CD4-positive, alpha-beta memory T cell (primary cell): ENCODE results near the gene CDK1. TPM values are rescaled to one million over a fixed set of nuclear protein-coding genes. Genes with fewer than 3 reads are reported as not detected.

Experiments used
- CTCF ChIA-PET: fragments of 350-600 bp; sonication (Branson Sonifier 250); formaldehyde crosslinking; loops from one replicate; lab custom pipeline; 2021; ENCODE audit warnings: inconsistent platforms; ENCODE audit not compliant: partially characterized antibody; lab: Charles Lee
- POLR2A ChIA-PET: fragments of 350-600 bp; sonication (Branson Sonifier 250); formaldehyde crosslinking; loops from one replicate; lab custom pipeline; 2021; ENCODE audit not compliant: partially characterized antibody; lab: Charles Lee
- DNase-seq, 5 donors: peaks; one replicate each; pipeline versions ENCODE4 v3.0.0 to v3.0.0-alpha.2; 2020 to 2022; ENCODE audit warnings: mixed read lengths in 1 of 5
- H3K27ac ChIP-seq: one replicate; pipeline ENCODE4 v1.7.0; 2013; ENCODE audit warnings: low read depth, low read length
- H3K27me3 ChIP-seq: 2 replicates; pipeline ENCODE4 v1.7.0; 2013; ENCODE audit warnings: mild to moderate bottlenecking, low read length, moderate library complexity; ENCODE audit not compliant: insufficient read depth
- H3K36me3 ChIP-seq: 2 replicates; pipeline ENCODE4 v1.7.0; 2013; ENCODE audit warnings: mild to moderate bottlenecking, low read length, moderate library complexity; ENCODE audit not compliant: insufficient read depth
- H3K4me1 ChIP-seq: 2 replicates; pipeline ENCODE4 v1.7.0; 2013; ENCODE audit warnings: mild to moderate bottlenecking, low read length, moderate library complexity; ENCODE audit not compliant: insufficient read depth
- H3K4me3 ChIP-seq, 2 donors: one replicate each; pipeline ENCODE4 v1.7.0; 2013; ENCODE audit warnings: low read length in 2 of 2, mild to moderate bottlenecking in 1 of 2
- H3K9me3 ChIP-seq, 2 donors: one replicate each; pipeline ENCODE4 v1.7.0; 2013; ENCODE audit warnings: low read length in 2 of 2, control low read depth in 1 of 2; ENCODE audit not compliant: control insufficient read depth in 1 of 2
- H3K27ac Mint-ChIP-seq, 7 donors: one replicate each; pipeline ENCODE4 v1.8.0; 2020 to 2021; ENCODE audit warnings: mixed read lengths in 7 of 7, mild to moderate bottlenecking in 6 of 7, inconsistent platforms in 3 of 7, moderate library complexity in 3 of 7
- H3K27me3 Mint-ChIP-seq, 2 donors: one replicate each; pipeline ENCODE4 v1.8.0; 2020 to 2021; ENCODE audit warnings: mixed read lengths in 2 of 2
- H3K36me3 Mint-ChIP-seq, 2 donors: one replicate each; pipeline ENCODE4 v1.8.0; 2020 to 2021; ENCODE audit warnings: mixed read lengths in 2 of 2, inconsistent platforms in 1 of 2, mild to moderate bottlenecking in 1 of 2
- H3K4me1 Mint-ChIP-seq, 4 donors: one replicate each; pipeline ENCODE4 v1.8.0; 2020 to 2021; ENCODE audit warnings: mixed read lengths in 4 of 4, mild to moderate bottlenecking in 1 of 4
- H3K4me3 Mint-ChIP-seq, 8 donors: one replicate each; pipeline ENCODE4 v1.8.0; 2020 to 2021; ENCODE audit warnings: mixed read lengths in 8 of 8, mild to moderate bottlenecking in 7 of 8, moderate library complexity in 6 of 8, inconsistent platforms in 3 of 8
- H3K9me3 Mint-ChIP-seq, 8 donors: one replicate each; pipeline ENCODE4 v1.8.0; 2020 to 2021; ENCODE audit warnings: mixed read lengths in 8 of 8, mild to moderate bottlenecking in 5 of 8, inconsistent platforms in 3 of 8, moderate library complexity in 1 of 8
- intact Hi-C: fragments of 100-400 bp; cut with micrococcal nuclease; formaldehyde crosslinking; loops from one replicate; pipeline ENCODE4 v1.15.1; 2023
- polyA plus RNA-seq, 2 donors: library from polyadenylated mRNA; unstranded; fragments of 300-500 nt; fragmentation: Illumina TruSeq; gene quantifications; one replicate each; pipeline ENCODE4 v1.2.3, GENCODE V29; 2021
- total RNA-seq, 2 experiments: library from RNA; stranded (reverse); gene quantifications; one replicate each; pipeline ENCODE4 v1.2.3, GENCODE V29; 2021

Gene CDK1
- total and polyA plus RNA-seq, 4 experiments from 2014 or later, result 0.34 to 1.6 (median 1.1) TPM

- intact Hi-C loops, result no loop called here
- Mint-ChIP-seq H3K4me3 (no peak overlapping the region), H3K27me3 (no peaks in the 10 kb centered on the region), H3K27ac (no peak overlapping the region), H3K36me3 (no peaks in the 10 kb centered on the region), H3K4me1 (no peaks in the 10 kb centered on the region), H3K9me3 (no peaks in the 10 kb centered on the region)
- ChIA-PET POLR2A (no interaction called here), CTCF (interaction anchor here (1.0 kb wide), 1 partner anchor 12 kb away, joined by 3 read pairs; no protein-coding TSS in a partner anchor)
- DNase-seq, result no peak
- Histone ChIP-seq H3K36me3 (no peaks in the 10 kb centered on the region), H3K27ac (no peak overlapping the region), H3K9me3 (no peaks in the 10 kb centered on the region), H3K4me1 (no peaks in the 10 kb centered on the region), H3K4me3 (no peak overlapping the region), H3K27me3 (no peaks in the 10 kb centered on the region)
These were observed 29.2 kb downstream of the CDK1 start for GRCh38 chr10:60807499-60807898.

GRCh38 chr10:60808036-60808435, 29.8 kb downstream of the CDK1 start:
- Mint-ChIP-seq H3K4me3 (no peak overlapping the region), H3K27ac (no peak overlapping the region), H3K9me3 (no peaks in the 10 kb centered on the region), H3K36me3 (no peaks in the 10 kb centered on the region), H3K27me3 (no peaks in the 10 kb centered on the region), H3K4me1 (no peaks in the 10 kb centered on the region)
- Histone ChIP-seq H3K36me3 (no peaks in the 10 kb centered on the region), H3K4me1 (no peaks in the 10 kb centered on the region), H3K27me3 (no peaks in the 10 kb centered on the region), H3K9me3 (no peaks in the 10 kb centered on the region), H3K27ac (no peak overlapping the region), H3K4me3 (no peak overlapping the region)
- POLR2A ChIA-PET, result no interaction called here
- intact Hi-C loops, result no loop called here
- CTCF ChIA-PET, result interaction anchor here (1.0 kb wide), 2 partner anchors 10 to 12 kb away, joined by 3 to 4 read pairs; no protein-coding TSS in a partner anchor
- DNase-seq, result no peak

DNA sequence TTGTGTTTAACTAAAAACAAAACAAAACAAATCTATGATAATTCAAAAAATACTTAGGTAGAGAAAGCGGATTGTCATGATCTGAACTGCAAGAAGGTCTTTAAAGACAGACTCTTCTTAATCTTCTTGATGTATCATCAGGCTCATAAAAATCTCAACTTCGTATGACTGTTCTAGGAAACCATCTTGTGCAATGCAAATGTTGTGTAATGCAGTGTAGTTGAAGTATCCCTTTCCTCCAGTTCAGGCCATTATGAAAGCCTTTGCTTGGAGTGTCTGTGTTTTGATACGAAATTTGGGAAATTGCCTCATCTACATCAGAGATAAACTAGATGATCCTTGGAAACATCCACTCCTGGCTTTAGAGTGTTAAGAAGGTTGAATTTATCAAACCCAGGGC, 30.9 kb downstream of the CDK1 start:
- ChIA-PET CTCF (interaction anchor here (1.0 kb wide), 1 partner anchor 9 kb away, joined by 4 read pairs; no protein-coding TSS in a partner anchor), POLR2A (no interaction called here)
- Histone ChIP-seq H3K4me3 (no peak overlapping the region), H3K27ac (no peak overlapping the region), H3K9me3 (no peaks in the 10 kb centered on the region), H3K36me3 (no peaks in the 10 kb centered on the region), H3K27me3 (no peaks in the 10 kb centered on the region), H3K4me1 (no peaks in the 10 kb centered on the region)
- DNase-seq, result no peak
- intact Hi-C loops, result no loop called here
- Mint-ChIP-seq H3K9me3 (no peaks in the 10 kb centered on the region), H3K4me3 (no peak overlapping the region), H3K4me1 (no peaks in the 10 kb centered on the region), H3K27me3 (no peaks in the 10 kb centered on the region), H3K27ac (no peak overlapping the region), H3K36me3 (no peaks in the 10 kb centered on the region)

- no peaks in the 10 kb centered on the region for H3K4me1 Mint-ChIP-seq
- no peak overlapping the region for H3K4me3 Mint-ChIP-seq
- H3K27me3 Mint-ChIP-seq, result no peaks in the 10 kb centered on the region
- Histone ChIP-seq H3K4me3 (no peak overlapping the region), H3K27ac (no peak overlapping the region), H3K27me3 (no peaks in the 10 kb centered on the region), H3K9me3 (no peaks in the 10 kb centered on the region), H3K36me3 (no peaks in the 10 kb centered on the region), H3K4me1 (no peaks in the 10 kb centered on the region)
- H3K9me3 Mint-ChIP-seq, result no peaks in the 10 kb centered on the region
- CTCF ChIA-PET, result no interaction called here
- POLR2A ChIA-PET, result no interaction called here
- no peaks in the 10 kb centered on the region for H3K36me3 Mint-ChIP-seq
- no peak for DNase-seq
- no peak overlapping the region for H3K27ac Mint-ChIP-seq
- intact Hi-C loops, result no loop called here
These were observed 32.3 kb downstream of the CDK1 start for GRCh38 chr10:60810437-60811182.

DNA sequence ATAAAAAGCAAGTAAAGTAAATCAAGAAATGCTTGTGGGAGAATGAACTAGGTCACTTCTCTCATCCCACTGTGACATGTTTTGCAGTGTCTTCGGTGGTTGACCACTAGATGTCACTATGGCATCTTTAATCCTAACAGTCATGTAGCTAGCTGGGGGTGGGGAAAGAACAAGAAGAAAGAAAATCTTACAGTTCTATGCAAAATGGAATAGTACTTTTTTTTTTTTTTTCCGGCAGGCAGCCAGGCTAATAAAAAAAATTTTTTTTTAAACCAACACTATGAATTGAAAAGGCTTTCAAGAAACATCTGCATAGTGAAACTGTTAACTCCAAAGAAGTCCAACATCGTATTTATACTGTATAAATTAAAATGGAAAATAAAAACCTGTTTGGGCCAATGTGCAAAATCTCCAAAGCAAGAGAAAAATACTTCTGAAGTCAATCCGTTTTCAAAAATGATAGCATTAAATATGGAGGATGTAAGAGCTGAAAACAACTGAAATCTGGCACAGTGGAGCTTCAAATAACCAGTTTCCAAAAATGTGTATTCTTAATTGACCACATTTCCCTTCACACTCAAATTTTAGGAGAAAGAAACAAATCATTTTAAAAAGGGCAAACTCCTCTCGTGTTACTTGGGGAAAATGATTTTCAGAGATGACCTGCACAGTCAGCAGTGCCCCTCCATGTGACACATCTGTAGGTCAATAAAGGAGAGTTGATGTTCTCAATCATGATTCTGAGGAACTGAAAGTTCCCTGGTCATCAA, 38.5 kb downstream of the CDK1 start:
- no peaks in the 10 kb centered on the region for H3K36me3 ChIP-seq
- Mint-ChIP-seq H3K4me3 (no peak overlapping the region), H3K4me1 (peaks cover 0 to 15% (median 4%) of the 10 kb centered on the region in 4 donors), H3K36me3 (no peaks in the 10 kb centered on the region), H3K9me3 (no peaks in the 10 kb centered on the region), H3K27me3 (peaks cover 0 to 2% of the 10 kb centered on the region in 2 donors), H3K27ac (no peak overlapping the region)
- H3K4me3 ChIP-seq, result no peak overlapping the region
- ChIA-PET CTCF (interaction anchor here (0.7 to 1.5 kb wide), 11 partner anchors 11 to 916 kb away, joined by 3 to 6 read pairs (median 4); partner anchors contain the start of gene CCDC6), POLR2A (no interaction called here)
- peaks cover 6% of the 10 kb centered on the region for H3K4me1 ChIP-seq
- DNase-seq, result peak in 4 of 5 donors; percentile 45 to 58 (median 46)
- no peak overlapping the region for H3K27ac ChIP-seq
- H3K9me3 ChIP-seq, result no peaks in the 10 kb centered on the region
- intact Hi-C loops, result loop anchor here (1.0 to 5.0 kb wide), 3 partner anchors 147 to 1020 kb away; no protein-coding TSS in a partner anchor
- no peaks in the 10 kb centered on the region for H3K27me3 ChIP-seq

DNA sequence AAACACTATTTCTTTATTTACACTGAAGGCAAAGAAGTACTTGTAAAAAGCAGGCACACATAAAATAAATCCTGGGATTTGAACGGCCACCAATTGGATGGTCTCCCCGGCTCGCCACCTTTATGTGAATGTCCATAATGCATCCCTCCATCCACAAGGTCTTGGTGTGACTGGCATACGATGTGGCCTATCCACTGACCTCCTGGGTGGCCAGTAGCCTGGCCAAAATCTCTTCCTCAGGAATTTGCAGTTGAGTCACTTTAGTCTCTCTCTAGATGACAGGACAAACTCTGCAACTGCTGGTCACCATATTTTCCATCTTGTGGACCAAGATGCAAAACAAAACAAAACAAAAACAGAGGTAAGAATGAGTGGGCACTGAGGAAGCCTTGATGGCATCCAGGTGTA, 39.1 kb downstream of the CDK1 start:
- H3K36me3 Mint-ChIP-seq, result no peaks in the 10 kb centered on the region
- no peaks in the 10 kb centered on the region for H3K9me3 Mint-ChIP-seq
- ChIA-PET POLR2A (no interaction called here), CTCF (interaction anchor here (0.9 to 1.5 kb wide), 8 partner anchors 10 to 916 kb away, joined by 3 to 6 read pairs (median 4); no protein-coding TSS in a partner anchor)
- peaks cover 0 to 2% of the 10 kb centered on the region in 2 donors for H3K27me3 Mint-ChIP-seq
- intact Hi-C loops, result loop anchor here (5.0 kb wide), 2 partner anchors 915 to 1020 kb away; no protein-coding TSS in a partner anchor
- no peak overlapping the region for H3K4me3 Mint-ChIP-seq
- H3K27ac Mint-ChIP-seq, result no peak overlapping the region
- no peak overlapping the region for H3K27ac ChIP-seq
- H3K27me3 ChIP-seq, result no peaks in the 10 kb centered on the region
- no peaks in the 10 kb centered on the region for H3K9me3 ChIP-seq
- H3K4me1 Mint-ChIP-seq, result peaks cover 0 to 15% (median 4%) of the 10 kb centered on the region in 4 donors
- H3K4me3 ChIP-seq, result no peak overlapping the region
- DNase-seq, result no peak
- H3K4me1 ChIP-seq, result peaks cover 6% of the 10 kb centered on the region
- no peaks in the 10 kb centered on the region for H3K36me3 ChIP-seq
